NOMO-1 treated with DMSO at 0.1 percent for 48 hours (cell line): ENCODE results near the gene KIAA0930.
A peak's percentile ranks its signal among the peaks of the same experiment; 100 is the strongest.

ENCODE experiments used
- DNase-seq: peaks from one replicate; lab custom pipeline; 2025; ENCODE audit not compliant: unreplicated experiment; lab: John Stamatoyannopoulos, UW

KIAA0930 gene

GRCh38 chr22:45218976-45219375, 21.7 kb downstream of the KIAA0930 start:
- DNase-seq = no peak

GRCh38 chr22:45217806-45218205, 22.9 kb downstream of the KIAA0930 start:
- no peak for DNase-seq

- DNase-seq = no peak
Measured at GRCh38 chr22:45217345-45217744, 23.3 kb downstream of the KIAA0930 start.

- no peak for DNase-seq
Measured at GRCh38 chr22:45216133-45217003, 24.3 kb downstream of the KIAA0930 start.

GRCh38 chr22:45212992-45213751, 27.5 kb downstream of the KIAA0930 start:
- DNase-seq = peak; percentile 94

GRCh38 chr22:45212306-45212709, 28.4 kb downstream of the KIAA0930 start:
- no peak for DNase-seq

GRCh38 chr22:45211848-45212247, 28.8 kb downstream of the KIAA0930 start:
- DNase-seq = no peak

GRCh38 chr22:45211435-45211834, 29.3 kb downstream of the KIAA0930 start:
- no peak for DNase-seq

- DNase-seq = no peak
Measured at GRCh38 chr22:45210991-45211390, 29.7 kb downstream of the KIAA0930 start.

GRCh38 chr22:45210577-45210976, 30.1 kb downstream of the KIAA0930 start:
- no peak for DNase-seq

- no peak for DNase-seq
Measured at GRCh38 chr22:45210174-45210573, 30.5 kb downstream of the KIAA0930 start.

- DNase-seq = no peak
Measured at GRCh38 chr22:45208993-45209838, 31.5 kb downstream of the KIAA0930 start.

- no peak for DNase-seq
Measured at GRCh38 chr22:45208696-45208992, 32.0 kb downstream of the KIAA0930 start.

GRCh38 chr22:45207981-45208664, 32.6 kb downstream of the KIAA0930 start:
- DNase-seq = no peak

- DNase-seq = no peak
Measured at GRCh38 chr22:45207533-45207932, 33.2 kb downstream of the KIAA0930 start.

GRCh38 chr22:45206233-45206632, 34.5 kb downstream of the KIAA0930 start:
- DNase-seq = no peak

GRCh38 chr22:45205276-45205925, 35.3 kb downstream of the KIAA0930 start:
- DNase-seq = no peak

- no peak for DNase-seq
Measured at GRCh38 chr22:45204819-45205218, 35.9 kb downstream of the KIAA0930 start.

GRCh38 chr22:45204241-45204640, 36.5 kb downstream of the KIAA0930 start:
- no peak for DNase-seq
